Measurements from ENCODE around the gene ZBTB20.

ZBTB20 gene

GRCh38 chr3:114872050-114872449 lies 275.0 kb downstream of the ZBTB20 start:
- DNase-seq (ENCODE audit: low read depth), result no peak

GRCh38 chr3:114867835-114868503 lies 279.1 kb downstream of the ZBTB20 start:
- no peak for DNase-seq (ENCODE audit: low read depth)

- DNase-seq (ENCODE audit: low read depth), result no peak
These were observed 279.7 kb downstream of the ZBTB20 start for GRCh38 chr3:114867359-114867758.

GRCh38 chr3:114866430-114866829 lies 280.7 kb downstream of the ZBTB20 start:
- DNase-seq (ENCODE audit: low read depth), result no peak

GRCh38 chr3:114864970-114865369 lies 282.1 kb downstream of the ZBTB20 start:
- DNase-seq (ENCODE audit: low read depth), result no peak

- no peak for DNase-seq (ENCODE audit: low read depth)
These were observed 283.2 kb downstream of the ZBTB20 start for GRCh38 chr3:114863848-114864247.

- no peak for DNase-seq (ENCODE audit: low read depth)
These were observed 285.4 kb downstream of the ZBTB20 start for GRCh38 chr3:114861666-114862065.

GRCh38 chr3:114860531-114860930 lies 286.6 kb downstream of the ZBTB20 start:
- no peak for DNase-seq (ENCODE audit: low read depth)

GRCh38 chr3:114858329-114858728 lies 288.8 kb downstream of the ZBTB20 start:
- DNase-seq (ENCODE audit: low read depth), result no peak

GRCh38 chr3:114857299-114857701 lies 289.8 kb downstream of the ZBTB20 start:
- DNase-seq (ENCODE audit: low read depth), result no peak

GRCh38 chr3:114856835-114857234 lies 290.3 kb downstream of the ZBTB20 start:
- no peak for DNase-seq (ENCODE audit: low read depth)

GRCh38 chr3:114855839-114856238 lies 291.2 kb downstream of the ZBTB20 start:
- DNase-seq (ENCODE audit: low read depth), result no peak

- DNase-seq (ENCODE audit: low read depth), result no peak
These were observed 294.1 kb downstream of the ZBTB20 start for GRCh38 chr3:114852966-114853365.

- DNase-seq (ENCODE audit: low read depth), result no peak
These were observed 296.2 kb downstream of the ZBTB20 start for GRCh38 chr3:114850898-114851297.

- DNase-seq (ENCODE audit: low read depth), result no peak
These were observed 298.3 kb downstream of the ZBTB20 start for GRCh38 chr3:114848643-114849350.

- no peak for DNase-seq (ENCODE audit: low read depth)
These were observed 299.0 kb downstream of the ZBTB20 start for GRCh38 chr3:114848082-114848481.

GRCh38 chr3:114847564-114847963 lies 299.5 kb downstream of the ZBTB20 start:
- no peak for DNase-seq (ENCODE audit: low read depth)

GRCh38 chr3:114846779-114847178 lies 300.3 kb downstream of the ZBTB20 start:
- no peak for DNase-seq (ENCODE audit: low read depth)

GRCh38 chr3:114846252-114846651 lies 300.8 kb downstream of the ZBTB20 start:
- no peak for DNase-seq (ENCODE audit: low read depth)

GRCh38 chr3:114841515-114841914 lies 305.6 kb downstream of the ZBTB20 start:
- DNase-seq (ENCODE audit: low read depth), result no peak

GRCh38 chr3:114839476-114839875 lies 307.6 kb downstream of the ZBTB20 start:
- no peak for DNase-seq (ENCODE audit: low read depth)

- DNase-seq (ENCODE audit: low read depth), result no peak
These were observed 309.1 kb downstream of the ZBTB20 start for GRCh38 chr3:114838025-114838424.

- no peak for DNase-seq (ENCODE audit: low read depth)
These were observed 312.7 kb downstream of the ZBTB20 start for GRCh38 chr3:114834175-114834940.
